Superior temporal gyrus (tissue), 1 donor: ENCODE data around the gene PSEN1.

ENCODE experiments used
- DNase-seq: peaks from one replicate; pipeline ENCODE4 v3.0.0-alpha.2; 2016; ENCODE audit errors: extremely low spot score

PSEN1 gene

GRCh38 chr14:73239393-73240241, 103.3 kb downstream of the PSEN1 start:
- peak; percentile 54 for DNase-seq

- DNase-seq: no peak
These were observed 104.6 kb downstream of the PSEN1 start for GRCh38 chr14:73240816-73241480.

GRCh38 chr14:73241481-73242165, 105.3 kb downstream of the PSEN1 start:
- no peak for DNase-seq

GRCh38 chr14:73242357-73242901, 106.1 kb downstream of the PSEN1 start:
- no peak for DNase-seq

- no peak for DNase-seq
These were observed 107.0 kb downstream of the PSEN1 start for GRCh38 chr14:73243341-73243740.

GRCh38 chr14:73243748-73244147, 107.4 kb downstream of the PSEN1 start:
- DNase-seq: no peak

GRCh38 chr14:73244541-73245290, 108.4 kb downstream of the PSEN1 start:
- no peak for DNase-seq

- no peak for DNase-seq
These were observed 109.4 kb downstream of the PSEN1 start for GRCh38 chr14:73245480-73246325.

- DNase-seq: no peak
These were observed 110.3 kb downstream of the PSEN1 start for GRCh38 chr14:73246387-73247150.

- DNase-seq: no peak
These were observed 112.0 kb downstream of the PSEN1 start for GRCh38 chr14:73248108-73248868.

GRCh38 chr14:73249108-73249507, 112.8 kb downstream of the PSEN1 start:
- DNase-seq: no peak

GRCh38 chr14:73249564-73250316, 113.4 kb downstream of the PSEN1 start:
- DNase-seq: no peak

GRCh38 chr14:73250317-73250713, 114.0 kb downstream of the PSEN1 start:
- DNase-seq: no peak

GRCh38 chr14:73250781-73251500, 114.6 kb downstream of the PSEN1 start:
- DNase-seq: no peak

GRCh38 chr14:73251516-73252215, 115.4 kb downstream of the PSEN1 start:
- DNase-seq: no peak

GRCh38 chr14:73252491-73253322, 116.4 kb downstream of the PSEN1 start:
- no peak for DNase-seq
